Epidermal melanocyte (primary cell): Measurements from ENCODE around the gene BMF.

Experiments
- DNase-seq: peaks from one replicate; pipeline ENCODE4 v3.0.0; 2011; ENCODE audit warnings: low spot score; ENCODE audit not compliant: insufficient read length

BMF gene

DNA sequence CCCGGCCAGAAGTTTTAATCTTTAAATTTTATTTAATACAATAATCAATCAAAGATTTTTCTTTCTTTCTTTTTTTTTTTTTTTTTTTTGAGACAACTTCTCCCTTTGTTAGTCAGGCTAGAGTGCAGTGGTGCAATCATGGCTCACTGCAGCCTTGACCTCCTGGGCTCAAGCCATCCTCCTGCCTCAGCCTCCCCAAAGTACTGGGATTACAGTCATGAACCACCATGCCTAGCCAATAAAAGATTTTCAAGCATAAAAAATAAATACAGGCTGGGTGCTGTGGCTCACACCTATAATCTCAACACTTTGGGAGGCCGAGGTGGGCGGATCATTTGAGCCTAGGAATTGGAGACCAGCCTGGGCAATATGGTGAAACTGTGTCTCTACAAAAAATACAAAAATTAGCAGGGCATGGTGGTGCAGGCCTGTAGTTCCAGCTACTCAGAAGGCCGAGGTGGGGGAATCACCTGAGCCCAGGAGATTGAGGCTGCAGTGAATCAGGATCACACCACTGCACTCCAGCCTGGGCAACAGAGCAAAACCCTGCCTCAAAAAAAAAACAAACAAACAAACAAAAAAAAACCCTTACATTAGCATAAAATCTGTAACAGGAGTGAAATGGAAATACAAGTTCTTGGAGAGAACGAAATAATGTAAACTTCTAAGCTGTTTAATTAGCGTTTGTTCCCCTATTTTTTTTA, 40.6 kb downstream of the BMF start:
- no peak for DNase-seq

DNA sequence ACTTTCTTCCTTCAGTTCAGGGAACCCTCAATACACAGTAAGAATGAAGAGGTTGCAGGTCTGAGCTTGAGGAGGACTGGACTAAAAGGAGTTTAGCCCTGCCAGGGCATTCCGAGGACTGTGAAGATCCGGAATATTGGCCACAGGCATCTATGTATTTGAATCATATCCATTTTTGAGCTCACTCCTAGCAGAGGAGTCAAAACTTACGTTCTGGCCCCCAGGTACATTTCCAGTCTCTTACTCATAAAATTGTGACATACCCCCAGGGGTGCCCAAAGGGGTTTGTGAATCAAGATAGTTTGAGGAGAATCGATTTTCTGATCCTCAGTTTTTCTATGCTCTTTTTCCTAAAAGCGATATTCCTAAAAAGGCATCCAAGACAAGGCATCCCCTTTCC, 42.1 kb downstream of the BMF start:
- no peak for DNase-seq

DNA sequence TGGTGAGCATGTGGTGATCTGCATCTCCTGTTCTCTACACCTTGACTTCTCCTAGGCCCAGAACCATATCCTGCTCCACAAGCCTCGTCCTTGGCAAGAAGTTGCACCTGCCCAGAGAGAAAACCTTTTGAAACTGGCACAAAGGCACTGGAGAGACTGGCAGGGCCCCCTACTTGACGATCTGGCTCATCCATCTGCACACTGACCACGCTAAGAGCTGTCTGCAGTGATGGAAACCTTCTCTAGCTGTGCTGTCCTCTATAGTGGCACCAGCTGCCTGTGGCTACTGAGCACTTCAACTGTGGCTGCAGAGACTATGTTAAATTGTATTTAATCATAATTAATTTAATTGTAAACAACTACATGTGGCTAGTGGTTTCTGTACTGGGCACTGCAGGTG, 43.5 kb downstream of the BMF start:
- DNase-seq: no peak

DNA sequence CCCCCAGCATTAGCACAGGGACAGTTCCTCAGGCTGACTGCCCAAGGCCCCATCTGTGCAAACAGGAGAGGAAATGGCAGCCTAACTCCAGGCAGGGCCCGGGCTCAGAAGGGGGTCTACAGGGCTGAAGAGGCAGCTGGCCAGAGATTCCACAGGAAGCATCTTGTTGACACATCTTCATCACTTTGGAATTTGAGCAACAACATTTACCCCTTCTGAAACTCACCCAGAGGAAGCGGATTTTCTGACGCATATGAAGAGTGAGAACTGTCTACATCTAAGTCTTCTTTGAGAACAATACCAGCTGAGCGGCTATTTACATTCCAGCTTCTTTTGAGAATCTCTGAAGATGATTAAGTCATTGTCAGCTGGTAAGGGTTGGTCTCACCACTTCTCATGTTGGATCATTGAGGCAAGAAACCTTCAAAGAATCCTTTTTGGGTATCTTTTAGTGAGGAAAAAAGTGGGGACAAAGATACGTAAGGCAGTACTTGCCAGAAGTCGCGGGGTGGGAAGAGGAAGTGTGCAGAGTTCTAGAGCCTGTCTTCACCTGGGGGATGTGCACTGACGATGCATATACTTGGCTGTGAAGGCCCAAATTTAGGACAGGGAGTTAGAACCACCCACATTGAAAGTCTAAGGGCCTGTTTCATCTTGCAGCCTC, 44.3 kb downstream of the BMF start:
- no peak for DNase-seq

DNA sequence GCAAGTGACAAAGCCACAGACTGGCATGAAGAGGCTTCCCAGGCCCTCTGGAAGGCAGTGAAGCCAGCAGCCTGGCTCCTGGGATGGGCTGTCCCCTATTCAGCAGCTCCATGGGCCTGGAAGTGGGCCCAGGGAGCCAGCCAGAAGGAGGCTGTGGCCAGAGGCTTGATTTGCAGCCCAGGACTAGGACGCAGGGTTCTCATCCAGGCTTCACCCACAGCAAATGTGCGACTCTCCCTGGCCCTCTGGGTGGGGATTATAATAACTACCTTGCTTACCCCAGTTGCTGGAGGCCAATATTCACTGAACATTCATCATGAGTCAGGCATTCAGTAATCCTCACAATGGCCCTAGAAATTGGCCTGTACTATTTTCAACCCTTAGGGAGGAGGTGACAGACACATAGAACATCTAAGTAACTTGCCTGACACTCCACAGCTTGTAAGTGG, 45.1 kb downstream of the BMF start:
- no peak for DNase-seq

DNA sequence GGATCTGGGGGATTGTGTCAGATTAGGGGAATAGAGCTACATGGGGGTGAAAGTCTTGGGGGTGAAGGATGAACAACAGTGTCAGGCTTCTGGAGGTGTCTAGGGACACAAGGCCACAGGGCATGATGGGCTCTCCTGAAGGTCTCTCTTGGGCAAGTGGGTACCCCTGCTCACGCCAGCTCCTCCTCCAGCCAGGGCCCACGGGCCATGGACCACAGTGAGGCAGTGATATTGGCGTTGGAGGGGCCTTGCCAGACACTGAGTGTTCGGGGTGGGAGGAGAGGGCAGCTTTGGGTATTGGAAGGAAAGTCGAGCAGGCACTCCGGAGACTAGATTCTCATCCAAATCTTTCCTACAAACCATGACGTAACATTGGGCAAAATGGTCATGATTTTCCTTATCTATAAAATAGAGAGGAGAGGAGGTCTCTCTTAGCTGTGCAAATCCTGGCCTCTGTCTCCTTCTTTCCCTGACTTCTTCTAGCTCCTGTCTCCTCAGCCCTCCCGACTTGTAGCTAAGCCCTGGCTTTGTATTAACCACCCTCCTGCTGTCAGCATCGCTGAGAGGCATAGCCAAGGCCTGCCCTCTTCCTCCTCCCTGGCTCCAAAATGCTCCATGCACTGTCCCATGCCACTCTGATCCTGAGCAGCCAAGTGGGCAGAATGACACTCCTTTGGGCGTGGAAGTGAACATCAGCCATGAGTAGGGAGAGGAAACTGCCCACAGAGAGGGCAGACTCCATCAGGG, 45.7 kb downstream of the BMF start:
- DNase-seq: no peak

DNA sequence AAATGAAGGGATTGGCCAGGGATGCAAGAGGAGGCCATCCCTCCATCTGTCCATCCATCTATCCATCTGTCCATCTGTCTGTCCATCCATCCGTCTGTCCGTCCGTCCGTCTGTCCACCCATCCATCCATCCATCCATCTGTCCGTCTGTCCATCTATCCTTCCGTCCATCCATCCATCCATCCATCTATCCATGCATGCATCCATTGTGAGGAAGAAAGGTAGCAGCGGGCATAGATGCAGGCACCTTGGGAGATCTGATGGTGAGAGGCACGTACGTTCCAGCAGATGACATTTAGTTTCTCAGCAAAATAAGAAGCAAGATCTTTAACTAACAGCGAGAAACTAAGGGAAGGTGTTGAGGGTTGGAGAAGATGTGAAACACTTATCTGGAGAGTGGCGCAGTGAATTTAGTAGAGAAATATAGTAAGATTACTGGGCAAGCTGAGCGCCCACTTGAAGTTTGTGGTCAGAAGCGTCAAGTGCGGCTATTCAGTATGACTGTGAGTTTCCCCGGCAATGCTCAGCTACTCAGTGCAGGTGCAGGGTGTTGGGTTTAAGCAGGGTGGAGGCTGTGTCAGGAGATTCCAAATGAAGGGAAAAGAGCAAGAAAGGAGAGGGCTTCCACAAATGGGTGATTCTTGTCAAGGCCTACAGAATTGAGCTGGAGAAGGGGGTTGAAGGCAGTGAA, 47.3 kb downstream of the BMF start:
- no peak for DNase-seq

DNA sequence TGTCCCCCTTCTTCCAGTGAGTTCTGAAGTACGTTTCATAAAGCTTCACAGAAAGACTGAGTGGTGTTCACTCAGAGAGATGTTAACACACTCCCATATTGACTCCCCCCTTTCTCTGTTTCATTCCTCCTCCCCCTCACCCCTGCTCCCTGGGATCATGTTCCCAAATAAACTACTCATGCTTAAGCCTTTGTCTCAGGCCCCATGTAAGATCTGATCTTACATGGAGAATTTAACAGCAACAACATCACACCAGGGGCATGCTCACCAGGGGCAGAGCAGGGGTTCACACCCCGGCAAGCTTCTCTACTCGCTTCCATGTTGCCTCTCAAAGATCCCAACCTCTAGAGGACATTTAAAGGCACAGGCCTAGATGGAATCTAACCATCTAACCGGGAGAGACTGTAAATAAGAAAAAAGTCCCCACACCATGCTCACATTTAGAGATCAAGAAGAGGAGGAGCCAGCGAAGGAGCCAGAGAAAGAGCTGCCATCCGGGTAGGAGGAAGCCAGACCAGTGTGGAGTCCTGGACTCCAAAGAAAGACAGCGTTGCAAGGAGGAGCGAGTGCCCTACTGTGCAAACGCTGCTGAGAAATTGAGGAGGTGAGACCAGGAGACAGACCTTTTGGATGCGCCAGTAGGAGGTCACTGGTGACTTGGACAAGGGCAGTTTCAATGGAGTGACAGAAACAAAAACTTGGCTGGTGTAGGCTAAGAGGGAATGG, 48.3 kb downstream of the BMF start:
- DNase-seq: no peak

DNA sequence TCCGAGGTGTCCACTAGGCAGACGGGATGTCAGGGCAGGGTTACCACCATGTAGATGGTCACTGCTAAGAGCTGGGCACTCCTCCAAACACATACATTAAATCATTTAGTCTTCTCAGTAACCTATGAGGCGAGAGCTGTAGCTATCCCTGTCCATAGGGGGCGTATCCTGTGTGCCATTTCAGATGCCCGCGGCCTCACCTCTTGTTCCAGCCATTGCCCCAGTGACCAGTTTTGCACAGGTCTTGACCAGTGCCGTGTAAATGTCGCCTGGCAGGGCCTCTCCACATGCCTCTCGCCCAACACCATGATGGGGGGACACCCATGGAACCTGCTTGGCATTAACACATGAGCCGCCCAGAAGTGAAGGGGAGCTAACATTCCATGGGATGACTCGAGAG, 48.9 kb downstream of the BMF start:
- DNase-seq: no peak

DNA sequence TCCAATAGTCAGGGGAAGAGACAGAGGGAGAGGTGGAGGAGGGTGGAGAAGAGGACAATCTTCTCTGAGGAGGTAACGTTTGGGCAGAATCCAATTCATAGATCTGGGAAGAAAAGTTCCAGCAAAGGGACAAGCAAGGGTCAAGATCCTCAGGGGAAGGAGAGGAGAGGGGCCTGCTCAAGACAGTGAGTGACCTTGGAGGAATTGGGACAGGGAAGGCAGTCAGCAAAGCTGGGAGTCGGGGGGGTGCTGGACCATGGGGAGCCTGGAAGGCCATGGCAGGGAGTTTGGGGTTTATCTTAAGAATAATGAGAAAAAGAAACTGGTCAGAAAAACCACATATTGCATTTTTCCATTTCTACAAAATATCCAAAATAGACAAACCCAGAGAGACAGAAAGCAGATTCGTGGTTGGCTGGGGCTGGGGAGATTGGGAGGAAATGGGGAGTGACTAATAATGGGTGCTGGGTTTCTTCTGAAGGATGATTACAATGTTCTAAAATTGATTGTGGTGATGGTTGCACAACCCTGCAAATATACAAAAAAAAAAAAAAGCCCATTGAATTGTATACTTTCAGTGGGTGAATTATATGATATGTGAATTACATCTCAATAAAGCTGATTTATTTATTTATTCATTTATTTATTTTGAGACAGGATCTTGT, 50.1 kb downstream of the BMF start:
- no peak for DNase-seq

DNA sequence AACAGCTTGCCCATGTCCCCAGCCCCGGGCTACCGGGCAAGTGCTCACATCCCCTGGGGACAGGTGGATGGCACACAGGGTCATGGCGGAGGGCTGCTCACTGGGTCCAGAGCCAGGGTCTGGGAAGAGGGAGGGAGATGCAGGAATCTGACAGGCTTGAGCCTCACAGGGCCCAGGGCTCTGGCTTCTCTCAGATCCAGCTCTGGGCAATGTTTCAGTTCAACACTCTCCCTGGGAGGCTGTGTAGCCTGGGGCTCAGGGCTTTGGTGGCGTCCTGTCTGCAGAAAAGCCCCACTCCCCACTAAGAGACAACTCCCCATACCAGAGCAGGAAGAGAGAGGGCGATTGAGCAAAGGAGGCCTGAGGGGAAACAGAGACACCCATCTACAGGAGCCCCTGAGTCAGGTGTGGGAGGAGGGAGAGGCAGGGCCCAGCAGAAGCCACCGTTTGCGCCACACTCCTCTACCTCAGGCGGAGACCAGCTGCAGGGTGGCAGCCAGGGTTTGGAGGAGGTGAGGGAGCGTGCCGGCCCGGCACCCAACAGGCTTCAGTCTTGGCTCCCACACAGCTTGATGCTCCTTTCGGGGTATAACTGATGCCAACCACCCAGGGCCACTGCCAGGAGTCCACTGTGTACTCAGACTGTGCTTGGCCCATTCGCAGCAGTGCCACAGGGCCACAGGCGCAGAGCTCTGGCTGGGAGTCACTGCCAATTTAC, 52.9 kb downstream of the BMF start:
- DNase-seq: no peak

DNA sequence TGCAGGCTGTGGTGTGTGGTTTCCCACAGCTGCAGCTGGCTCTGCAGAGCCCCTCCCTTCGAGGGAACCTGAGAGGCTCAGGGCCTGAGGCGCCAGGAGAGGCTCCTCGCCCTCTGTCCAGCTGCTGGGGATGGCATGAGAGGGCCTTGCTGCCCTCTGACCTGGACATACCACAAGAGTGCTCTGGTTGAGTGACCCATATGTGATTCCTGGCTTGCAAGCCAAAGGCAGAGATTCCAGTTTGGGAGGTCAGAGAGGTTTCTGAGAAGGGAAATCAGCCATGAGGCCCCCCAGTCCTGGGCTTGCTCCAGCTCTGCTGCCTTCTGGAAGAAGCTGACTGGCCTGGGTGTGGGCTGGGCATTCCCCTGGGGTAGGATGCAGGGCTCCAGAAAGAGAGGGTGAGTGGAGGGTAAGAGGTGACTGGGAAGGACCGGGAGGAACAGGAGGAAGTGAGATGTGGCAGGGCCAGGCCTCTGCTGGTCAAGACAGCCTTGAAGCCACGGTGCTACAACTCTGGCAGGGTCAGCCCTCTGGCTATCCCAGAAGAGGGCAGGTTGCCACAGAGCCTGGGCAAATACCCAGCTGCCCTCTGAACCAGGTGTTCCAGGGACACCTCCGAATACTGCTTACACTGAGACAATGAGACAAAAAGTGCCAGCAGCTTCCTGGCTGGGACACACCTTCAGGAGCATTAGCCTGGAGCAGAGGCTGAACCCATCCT, 53.7 kb downstream of the BMF start:
- DNase-seq: no peak

DNA sequence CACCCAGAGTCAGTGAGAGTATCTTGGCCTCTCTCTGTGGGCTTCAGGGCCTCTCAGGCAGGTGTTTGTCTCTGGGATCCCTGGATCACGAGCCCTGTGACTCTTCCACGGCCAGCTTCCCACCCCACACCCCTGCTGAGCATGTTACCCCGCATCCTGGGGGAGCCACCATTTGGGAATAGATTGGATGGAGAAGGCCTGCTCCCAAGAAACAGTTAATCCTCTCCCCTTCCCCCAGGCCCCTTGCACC, 54.1 kb downstream of the BMF start:
- no peak for DNase-seq

DNA sequence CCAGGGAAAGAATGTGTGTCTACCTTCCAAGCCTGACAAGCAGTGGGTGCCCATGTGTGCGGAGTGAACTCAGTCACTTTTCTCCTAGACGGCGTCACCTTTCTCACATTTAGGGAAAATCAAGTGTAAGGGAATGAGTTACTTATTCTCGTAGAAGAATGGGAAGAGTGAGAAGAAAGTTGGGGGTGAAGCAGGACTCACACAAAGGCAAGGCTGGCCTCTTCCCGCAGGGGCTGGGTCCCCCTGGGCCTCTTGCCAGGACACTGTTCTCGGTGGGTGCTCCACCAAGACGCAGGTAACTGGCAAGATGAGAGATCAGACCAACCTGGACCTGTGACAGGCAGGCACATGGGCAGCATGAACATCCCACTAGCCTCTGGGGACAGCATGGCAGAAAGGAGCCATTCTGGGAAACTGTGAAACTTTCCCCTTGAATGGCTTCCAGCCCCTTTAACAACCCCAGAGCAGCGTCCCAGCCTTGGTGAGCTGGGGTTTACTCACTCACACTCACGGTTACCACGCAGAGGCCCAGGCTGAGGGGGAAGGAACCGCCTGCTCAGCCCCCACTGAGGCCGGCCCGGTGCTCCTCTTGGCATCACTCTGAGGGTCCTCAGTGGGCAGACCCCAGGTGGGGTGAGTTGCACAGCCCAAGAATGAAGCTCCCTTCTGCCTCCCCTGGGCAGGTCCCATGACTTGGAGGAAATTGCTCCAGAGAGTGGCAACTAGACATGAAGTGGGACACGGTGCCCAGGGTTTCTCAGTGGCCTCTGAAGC, 54.7 kb downstream of the BMF start:
- DNase-seq: no peak

DNA sequence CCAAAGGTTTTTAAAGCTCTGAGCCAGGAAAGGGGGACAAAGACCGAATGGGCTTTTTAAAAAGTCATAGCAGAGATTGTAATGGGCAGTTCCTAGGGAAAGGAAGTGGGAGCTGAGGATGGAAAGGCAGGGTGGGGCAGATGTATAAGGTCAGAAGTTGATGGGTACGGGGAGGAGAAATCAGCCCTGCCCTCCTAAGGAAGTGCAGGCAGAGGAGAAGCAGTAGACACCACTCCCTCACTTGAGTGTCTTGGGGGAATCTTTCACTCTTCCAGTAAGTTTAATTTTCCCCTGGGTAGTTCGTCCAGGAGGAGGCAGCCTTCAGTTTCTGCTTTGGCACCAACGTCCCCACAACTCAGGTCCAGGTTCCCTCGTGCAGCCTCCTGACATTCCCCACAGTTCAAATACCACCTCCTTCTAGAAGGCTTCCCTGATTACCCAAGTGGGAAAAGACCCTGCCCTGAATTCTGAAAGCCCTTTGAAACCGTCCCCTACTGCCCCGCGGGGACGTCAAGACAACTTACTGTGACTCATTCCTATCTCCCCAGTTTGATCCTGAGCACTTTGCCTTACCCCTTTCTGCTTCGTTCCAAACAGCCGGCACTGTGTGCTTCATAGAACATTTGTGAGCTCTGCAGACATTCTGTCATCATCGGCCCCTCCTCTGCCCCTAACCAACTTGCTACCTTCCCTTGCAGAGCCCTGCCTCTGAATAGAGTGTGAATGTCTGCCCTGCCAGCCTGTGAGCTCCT, 55.4 kb downstream of the BMF start:
- no peak for DNase-seq

DNA sequence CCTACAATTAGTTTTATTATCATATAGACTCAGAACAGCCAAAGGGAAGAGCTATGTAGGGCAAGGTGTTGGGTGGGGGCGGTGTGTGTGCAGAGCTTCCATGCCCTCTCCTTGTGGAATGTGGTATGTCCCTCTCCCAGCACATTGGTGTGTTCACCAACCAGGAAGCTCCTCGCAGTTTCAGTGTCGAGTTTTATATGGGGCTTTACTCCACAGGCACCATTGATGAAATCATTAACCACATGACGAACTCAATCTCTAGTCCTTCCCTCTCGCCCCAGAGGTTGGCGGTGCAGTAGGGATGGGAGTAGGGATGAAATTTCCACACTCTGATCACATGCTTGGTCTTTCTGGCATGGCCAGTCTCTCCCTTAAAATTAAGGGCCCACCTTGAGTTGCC, 56.1 kb downstream of the BMF start:
- DNase-seq: no peak

DNA sequence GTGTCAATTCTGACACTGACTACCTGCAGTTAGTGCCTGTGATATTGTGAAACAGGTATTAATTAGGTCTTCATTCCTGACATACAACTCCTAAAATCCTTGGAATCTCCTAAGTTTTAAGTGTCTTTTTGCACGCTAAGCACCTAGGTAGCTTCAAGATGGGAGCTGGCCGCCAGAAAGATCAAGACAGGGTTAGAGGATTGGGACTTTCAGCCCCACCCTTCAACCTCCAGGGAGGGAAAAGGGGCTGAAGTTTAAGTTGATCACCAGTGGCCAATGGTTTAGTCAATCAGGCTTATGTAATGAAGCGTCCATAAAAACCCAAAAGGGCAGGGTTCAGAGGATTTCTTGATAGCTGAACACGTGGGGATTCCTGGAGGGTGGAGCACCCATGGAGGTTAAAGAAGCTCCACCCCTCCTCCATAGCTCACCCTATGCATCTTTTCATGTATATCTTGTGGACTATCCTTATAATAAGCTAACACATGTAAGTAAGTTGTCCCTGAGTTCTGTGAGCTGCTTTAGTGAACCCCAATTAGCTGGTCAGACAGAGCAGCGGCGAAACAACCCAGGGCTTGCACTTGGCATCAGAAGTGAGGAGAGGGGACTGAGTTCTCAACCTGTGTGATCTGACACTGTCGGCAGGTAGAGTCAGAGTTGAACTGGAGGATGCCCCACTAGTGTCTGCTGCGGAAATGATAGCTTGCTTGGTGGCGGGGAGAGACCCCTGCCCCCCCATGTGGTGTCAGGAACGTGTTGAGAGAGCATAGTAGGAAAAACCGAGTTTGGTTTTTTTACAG, 56.9 kb downstream of the BMF start:
- DNase-seq: no peak
